ENCODE results near the gene ST6GALNAC2.

Gene ST6GALNAC2

GRCh38 chr17:76599694-76600460, 14.2 kb upstream of the ST6GALNAC2 start:
- no peak for DNase-seq (ENCODE audit: low read depth)

DNA sequence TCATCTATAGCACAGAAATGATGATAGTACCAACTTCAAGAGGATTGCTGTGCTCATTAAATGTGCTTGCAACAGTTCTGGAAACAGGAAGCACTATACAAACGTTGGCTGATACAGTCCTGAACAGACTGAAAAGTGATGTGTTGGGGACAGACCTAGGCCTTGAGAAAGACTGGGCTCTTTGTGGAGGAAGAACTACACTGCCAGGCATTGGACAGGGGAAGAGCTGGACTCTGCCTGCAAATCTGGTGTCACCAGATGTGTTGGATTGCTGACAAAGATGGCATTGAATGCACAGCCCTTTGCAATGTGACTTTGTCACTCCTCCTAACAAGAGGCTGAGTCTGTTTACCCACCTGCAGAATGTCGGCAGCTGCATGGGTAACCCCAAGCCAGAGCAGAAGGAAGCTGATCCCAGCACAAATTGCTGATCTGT, 12.4 kb upstream of the ST6GALNAC2 start:
- DNase-seq (ENCODE audit: low read depth), result no peak

DNA sequence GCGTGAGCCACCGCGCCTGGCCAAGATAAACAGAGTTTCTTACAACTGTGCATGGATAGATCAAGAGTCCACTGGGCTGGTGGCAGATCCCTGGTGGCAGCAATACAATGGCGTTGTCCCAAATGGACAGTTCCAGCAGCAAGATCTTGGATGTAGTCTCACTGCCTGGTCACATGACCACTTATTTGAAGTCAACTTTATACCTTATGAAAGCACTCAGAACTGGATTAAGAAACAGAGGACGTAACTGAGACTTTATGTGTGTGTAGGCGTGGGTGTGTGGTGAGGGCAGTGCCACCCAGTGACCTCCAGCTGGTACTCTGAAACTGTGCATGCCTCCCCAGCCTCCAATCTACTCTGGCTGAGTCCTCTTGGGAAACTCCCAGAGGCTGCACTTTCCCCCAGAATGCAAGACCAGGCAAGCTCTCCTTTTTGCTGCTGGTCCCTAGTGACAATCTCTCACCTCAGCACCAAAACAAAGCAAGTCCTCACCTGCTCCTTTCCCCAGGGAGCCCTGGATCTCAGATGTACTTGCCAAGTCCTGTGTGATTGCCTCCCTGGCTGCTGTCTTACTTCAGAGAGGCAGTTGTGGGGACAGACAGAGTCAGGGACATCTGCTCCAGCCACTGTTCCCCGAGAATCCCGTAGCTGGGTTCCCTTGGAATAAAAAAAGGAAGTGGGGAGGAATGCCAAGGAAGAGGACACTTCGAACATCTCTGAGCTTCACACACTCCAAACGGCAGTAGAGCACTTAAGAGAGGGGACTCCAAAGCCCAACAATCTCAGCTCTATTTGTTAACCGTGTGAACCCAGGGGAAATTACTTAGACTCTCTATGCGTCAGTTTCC, 11.7 kb upstream of the ST6GALNAC2 start:
- DNase-seq (ENCODE audit: low read depth), result no peak

DNA sequence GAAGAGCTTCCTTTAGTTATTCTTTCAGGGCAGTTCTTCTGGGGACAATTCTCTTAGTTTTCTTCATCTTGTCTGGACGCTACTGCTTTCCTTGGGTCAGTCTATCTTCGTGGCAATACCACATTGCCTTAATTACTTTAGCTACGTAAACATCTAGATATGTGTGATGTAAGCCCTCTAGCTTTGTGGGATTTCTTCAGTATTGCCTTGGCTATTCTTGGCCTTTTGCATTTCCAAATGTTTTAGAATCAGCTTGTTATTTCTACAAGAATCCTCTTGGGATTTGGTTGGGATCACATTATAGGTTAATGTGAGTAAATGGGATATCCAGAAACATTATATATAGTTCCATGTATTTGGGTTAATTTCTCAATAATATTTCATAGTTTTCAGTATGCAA, 9.0 kb upstream of the ST6GALNAC2 start:
- DNase-seq (ENCODE audit: low read depth), result no peak

DNA sequence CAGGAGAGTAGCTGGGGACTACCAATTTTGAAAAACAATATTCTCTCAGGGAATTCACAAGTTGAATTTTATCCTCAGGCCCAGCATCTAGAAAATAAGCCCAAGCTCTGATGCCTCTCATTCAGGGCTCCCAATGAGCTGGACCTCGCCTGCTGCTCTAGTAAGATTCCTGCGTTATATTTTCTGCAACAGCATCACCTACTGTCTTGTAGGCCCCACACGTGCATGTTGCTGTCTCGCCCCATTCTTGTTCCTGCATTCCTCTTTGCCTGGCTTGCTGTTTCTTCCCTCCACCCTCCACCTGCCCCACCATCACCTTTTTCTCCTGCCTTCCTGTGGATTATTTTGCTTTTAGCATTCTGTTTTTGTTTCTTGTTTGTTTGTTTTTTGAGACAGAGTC, 8.3 kb upstream of the ST6GALNAC2 start:
- no peak for DNase-seq (ENCODE audit: low read depth)

DNA sequence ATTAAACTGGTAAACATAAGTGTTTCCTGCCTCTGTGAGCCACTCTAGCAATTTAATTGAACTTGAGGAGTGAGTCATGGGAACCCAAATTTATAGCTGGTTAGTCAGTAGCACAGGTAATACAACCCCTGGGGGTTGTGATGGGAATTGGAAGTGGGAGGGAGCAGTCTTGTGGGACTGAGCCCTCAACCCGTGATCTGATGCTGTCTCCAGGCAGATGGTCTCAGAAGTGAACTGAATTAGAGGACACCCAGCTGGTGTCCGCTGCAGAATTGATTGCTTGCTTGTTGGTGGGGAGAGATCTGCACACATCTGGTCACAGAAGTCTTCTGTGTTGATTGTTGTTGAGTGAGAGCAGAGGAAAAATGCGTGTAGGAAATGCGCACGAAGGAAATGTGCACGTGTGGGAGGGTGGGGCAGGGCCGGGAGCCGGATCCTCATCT, 7.7 kb upstream of the ST6GALNAC2 start:
- no peak for DNase-seq (ENCODE audit: low read depth)

- no peak for DNase-seq (ENCODE audit: low read depth)
Measured at GRCh38 chr17:76588182-76588581, 2.5 kb upstream of the ST6GALNAC2 start.

DNA sequence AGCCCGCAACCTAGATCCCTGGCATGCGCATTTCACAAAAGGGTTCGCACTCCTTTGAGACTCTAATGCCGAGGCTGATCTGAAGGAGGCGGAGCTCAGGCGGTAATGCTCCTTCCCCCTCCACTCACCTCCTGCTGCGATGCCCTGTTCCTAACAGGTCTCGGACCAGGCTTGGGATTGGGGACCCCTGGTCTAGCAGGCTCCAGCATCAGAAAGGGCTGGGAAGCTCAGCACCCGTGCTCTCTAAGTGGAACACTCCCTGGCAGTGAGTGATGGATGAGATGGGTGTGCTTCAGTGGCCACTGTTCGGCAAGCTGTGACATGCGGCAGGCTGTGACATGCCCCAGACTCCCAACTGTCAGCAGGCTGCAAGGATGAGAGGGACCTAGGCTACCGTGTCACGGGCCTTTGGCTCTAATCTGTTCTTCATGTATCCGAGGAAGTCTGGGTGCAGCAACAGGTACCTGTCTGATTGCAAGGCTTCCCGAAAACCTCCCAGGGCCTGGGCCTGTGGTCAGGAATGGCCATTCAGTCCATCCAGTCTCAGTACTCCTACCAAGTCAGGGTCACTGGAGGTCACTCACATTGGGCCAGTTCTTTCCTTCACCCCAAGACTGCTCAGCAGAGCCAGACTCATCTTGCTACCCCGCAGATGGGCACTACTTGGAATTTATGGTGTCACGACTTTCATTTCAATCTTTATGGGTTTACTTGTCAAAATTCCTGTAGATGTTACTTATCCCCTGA, 1.3 kb upstream of the ST6GALNAC2 start:
- DNase-seq (ENCODE audit: low read depth), result no peak

- DNase-seq (ENCODE audit: low read depth), result no peak
Measured at GRCh38 chr17:76585033-76585648, 519 bp downstream of the ST6GALNAC2 start.

- DNase-seq (ENCODE audit: low read depth), result no peak
Measured at GRCh38 chr17:76584427-76585032, 1.1 kb downstream of the ST6GALNAC2 start.

GRCh38 chr17:76582660-76583059, 3.0 kb downstream of the ST6GALNAC2 start:
- no peak for DNase-seq (ENCODE audit: low read depth)

DNA sequence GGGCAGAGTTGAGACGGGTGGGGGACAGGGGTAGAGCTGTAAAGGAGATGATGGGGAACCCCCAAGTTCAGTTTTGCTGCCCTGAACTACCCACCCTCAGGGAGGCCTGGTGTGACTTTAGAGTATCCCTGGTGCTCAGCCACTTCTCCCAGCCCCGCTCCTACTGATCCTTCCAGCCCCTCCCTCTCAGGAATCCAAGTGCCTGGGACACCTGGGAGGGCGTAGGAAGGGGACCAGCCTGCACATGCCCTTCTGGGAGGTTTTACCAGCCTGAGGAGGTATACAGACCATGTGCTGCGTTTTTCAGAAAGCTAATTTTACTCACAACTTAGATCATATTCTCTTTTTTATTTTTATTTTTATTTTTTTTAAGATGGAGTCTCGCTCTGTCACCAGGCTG, 4.1 kb downstream of the ST6GALNAC2 start:
- DNase-seq (ENCODE audit: low read depth), result no peak

- DNase-seq (ENCODE audit: low read depth), result no peak
Measured at GRCh38 chr17:76579281-76579680, 6.4 kb downstream of the ST6GALNAC2 start.

- no peak for DNase-seq (ENCODE audit: low read depth)
Measured at GRCh38 chr17:76578376-76578775, 7.3 kb downstream of the ST6GALNAC2 start.

- DNase-seq (ENCODE audit: low read depth), result no peak
Measured at GRCh38 chr17:76577876-76578275, 7.8 kb downstream of the ST6GALNAC2 start.

DNA sequence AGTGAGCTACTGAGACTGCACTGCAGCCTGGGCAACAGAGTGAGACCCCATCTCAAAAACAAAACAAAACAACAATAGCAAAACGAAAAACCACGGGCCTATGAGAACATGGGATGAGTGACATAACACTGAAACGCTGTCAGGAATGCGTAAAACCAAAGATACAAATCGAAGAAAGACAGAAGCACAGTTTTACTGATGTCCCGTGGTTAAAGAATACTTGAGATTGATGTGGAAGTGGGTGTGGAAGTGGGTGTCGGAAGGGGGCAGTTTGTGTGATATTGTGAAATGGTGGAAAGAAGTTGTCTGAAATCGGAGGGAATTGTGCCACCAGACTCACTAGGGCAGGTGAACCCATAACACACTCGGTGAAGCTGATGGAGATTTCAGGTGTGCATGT, 9.5 kb downstream of the ST6GALNAC2 start:
- DNase-seq (ENCODE audit: low read depth), result no peak

GRCh38 chr17:76575570-76575969, 10.1 kb downstream of the ST6GALNAC2 start:
- no peak for DNase-seq (ENCODE audit: low read depth)

GRCh38 chr17:76574166-76574565, 11.5 kb downstream of the ST6GALNAC2 start:
- DNase-seq (ENCODE audit: low read depth), result no peak

DNA sequence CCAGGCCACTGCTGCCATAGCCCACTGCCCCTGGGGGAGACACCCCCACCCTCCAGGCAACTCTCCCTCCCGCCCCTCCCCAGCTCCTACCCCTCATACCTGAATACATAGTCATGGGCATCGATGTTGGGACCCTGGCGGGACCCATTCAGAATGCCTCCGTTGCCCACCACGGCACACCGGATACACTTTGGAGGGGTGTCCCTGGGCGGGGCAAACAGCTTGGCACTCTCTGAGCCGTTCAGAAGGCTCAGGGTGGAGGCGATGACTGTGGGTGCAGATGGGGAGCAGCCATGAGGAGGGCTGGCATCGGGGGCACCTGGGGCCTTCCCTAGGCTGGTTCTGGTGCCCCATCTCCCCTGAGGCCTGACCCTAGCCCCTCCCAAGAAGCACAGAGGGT, 12.6 kb downstream of the ST6GALNAC2 start:
- DNase-seq (ENCODE audit: low read depth), result no peak

GRCh38 chr17:76572201-76572910, 13.3 kb downstream of the ST6GALNAC2 start:
- no peak for DNase-seq (ENCODE audit: low read depth)

DNA sequence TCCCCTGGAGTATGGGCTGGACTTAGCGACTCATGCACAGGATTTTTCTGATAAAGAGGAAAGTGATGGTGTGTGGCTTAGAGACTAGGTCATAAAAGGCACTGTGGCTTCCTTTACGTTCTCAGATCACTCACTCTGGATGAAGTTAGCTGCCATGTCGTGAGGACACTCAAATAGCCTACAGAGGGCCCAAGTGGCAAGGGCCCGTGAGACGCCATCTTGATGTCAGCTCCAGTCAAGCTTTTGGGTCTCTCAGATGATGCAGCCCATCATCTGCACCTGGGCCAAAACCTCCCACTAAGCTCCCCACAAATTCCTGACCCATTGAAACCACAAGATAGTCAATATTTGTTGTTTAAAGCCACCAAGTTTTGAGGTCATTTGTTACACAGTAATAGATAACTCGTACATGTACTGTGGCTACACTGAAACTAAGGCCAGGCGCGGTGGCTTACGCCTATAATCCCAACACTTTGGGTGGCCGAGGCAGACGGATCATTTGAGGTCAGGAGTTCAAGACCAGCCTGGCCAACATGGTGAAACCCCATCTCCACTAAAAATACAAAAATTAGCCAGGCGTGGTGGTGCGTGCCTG, 14.7 kb downstream of the ST6GALNAC2 start:
- DNase-seq (ENCODE audit: low read depth), result no peak

Measured in activated gamma-delta T cell treated with anti-CD3 and anti-CD28 coated beads, Interleukin-2, amount 50 U/mL, for 16 hours (primary cell).